Transverse colon (tissue), 3 donors: ENCODE results near the gene LAMB1.

Experiments
- POLR2A ChIP-seq: fragments of 450-650 bp; IDR thresholded peaks from one replicate; pipeline ENCODE4 v1.6.1; 2016; ENCODE audit warnings: antibody characterized with exemption, mild to moderate bottlenecking, moderate library complexity
- TF ChIP-seq, protein P1 (sequence below), 5 experiments: fragments of 200-600 bp in 3 of 5; fragments of 450-650 bp in 2 of 5; sonication (generic) in 3 of 5; IDR thresholded peaks; 1 replicate in 2 of 5; 2 replicates in 3 of 5; pipeline ENCODE4 v1.5.1; 2016 to 2017; ENCODE audit warnings: antibody characterized with exemption in 5 of 5, inconsistent platforms in 3 of 5, mild to moderate bottlenecking in 2 of 5, moderate library complexity in 1 of 5

DNA sequence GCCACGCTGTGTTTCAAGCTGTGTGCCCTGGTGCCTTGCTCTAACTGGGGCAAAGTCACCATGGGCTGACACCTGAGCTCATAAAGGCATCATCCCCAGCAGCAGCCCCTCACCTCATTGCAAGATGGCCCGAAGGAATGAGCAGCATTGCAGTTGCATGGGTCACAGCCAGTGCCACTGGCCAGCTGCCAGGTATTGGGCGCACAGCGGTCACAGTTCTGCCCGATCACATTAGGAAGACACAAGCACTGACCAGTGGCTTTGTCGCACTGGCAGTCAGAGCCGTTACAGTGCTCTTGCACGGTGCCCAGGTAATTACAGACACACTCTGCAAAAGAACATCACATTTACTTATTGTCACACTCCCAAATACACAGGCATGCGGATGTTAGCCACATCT, 51.1 kb downstream of the LAMB1 start:
- TF ChIP-seq, protein P1, sequence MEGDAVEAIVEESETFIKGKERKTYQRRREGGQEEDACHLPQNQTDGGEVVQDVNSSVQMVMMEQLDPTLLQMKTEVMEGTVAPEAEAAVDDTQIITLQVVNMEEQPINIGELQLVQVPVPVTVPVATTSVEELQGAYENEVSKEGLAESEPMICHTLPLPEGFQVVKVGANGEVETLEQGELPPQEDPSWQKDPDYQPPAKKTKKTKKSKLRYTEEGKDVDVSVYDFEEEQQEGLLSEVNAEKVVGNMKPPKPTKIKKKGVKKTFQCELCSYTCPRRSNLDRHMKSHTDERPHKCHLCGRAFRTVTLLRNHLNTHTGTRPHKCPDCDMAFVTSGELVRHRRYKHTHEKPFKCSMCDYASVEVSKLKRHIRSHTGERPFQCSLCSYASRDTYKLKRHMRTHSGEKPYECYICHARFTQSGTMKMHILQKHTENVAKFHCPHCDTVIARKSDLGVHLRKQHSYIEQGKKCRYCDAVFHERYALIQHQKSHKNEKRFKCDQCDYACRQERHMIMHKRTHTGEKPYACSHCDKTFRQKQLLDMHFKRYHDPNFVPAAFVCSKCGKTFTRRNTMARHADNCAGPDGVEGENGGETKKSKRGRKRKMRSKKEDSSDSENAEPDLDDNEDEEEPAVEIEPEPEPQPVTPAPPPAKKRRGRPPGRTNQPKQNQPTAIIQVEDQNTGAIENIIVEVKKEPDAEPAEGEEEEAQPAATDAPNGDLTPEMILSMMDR (IDR thresholded peaks at IDR 0.05) = no peak
- no peak for TF ChIP-seq POLR2A
